Mesenchymal stem cell (in vitro differentiated cells and primary cell): ENCODE measurements around the gene E2F2.
"Not testable (repeated sequence)": the region's sequence is repeated elsewhere in the genome, so short reads cannot be mapped to it uniquely, and the experiment has no call there.

Experiments
- DNase-seq: peaks from one replicate; pipeline ENCODE4 v3.0.0-alpha.2; 2013
- H2AFZ ChIP-seq: one replicate; pipeline ENCODE4 v1.6.1; 2013; ENCODE audit warnings: low read depth, mild to moderate bottlenecking, control low read depth, inconsistent platforms, low read length, moderate library complexity
- H2AK5ac ChIP-seq: 2 replicates; pipeline ENCODE4 v1.6.1; 2013; ENCODE audit warnings: low read length, moderate library complexity, mild to moderate bottlenecking, inconsistent platforms; ENCODE audit not compliant: severe bottlenecking
- H2BK120ac ChIP-seq: one replicate; pipeline ENCODE4 v1.6.1; 2013; ENCODE audit warnings: low read depth, mild to moderate bottlenecking, inconsistent platforms, low read length, moderate library complexity
- H2BK12ac ChIP-seq, 2 experiments: one replicate each; pipeline ENCODE4 v1.6.1; 2013; ENCODE audit warnings: inconsistent platforms in 2 of 2, low read length in 2 of 2, mild to moderate bottlenecking in 2 of 2, moderate library complexity in 2 of 2, control low read depth in 1 of 2
- H2BK15ac ChIP-seq: one replicate; pipeline ENCODE4 v1.6.1; 2013; ENCODE audit warnings: mild to moderate bottlenecking, low read depth, inconsistent platforms; ENCODE audit not compliant: poor library complexity, severe bottlenecking
- H2BK5ac ChIP-seq: 2 replicates; pipeline ENCODE4 v1.6.1; 2013; ENCODE audit warnings: low read depth, mild to moderate bottlenecking, low read length, control low read depth, inconsistent platforms; ENCODE audit not compliant: poor library complexity, severe bottlenecking
- H3K14ac ChIP-seq, 2 experiments: one replicate each; pipeline ENCODE4 v1.6.1; 2013; ENCODE audit warnings: inconsistent platforms in 2 of 2, low read length in 2 of 2, control low read depth in 1 of 2, mild to moderate bottlenecking in 1 of 2, moderate library complexity in 1 of 2
- H3K18ac ChIP-seq, 2 experiments: one replicate each; pipeline ENCODE4 v1.6.1; 2013; ENCODE audit warnings: inconsistent platforms in 2 of 2, low read length in 2 of 2, control low read depth in 1 of 2, low read depth in 1 of 2, mild to moderate bottlenecking in 1 of 2
- H3K23ac ChIP-seq, 2 experiments: one replicate each; pipeline ENCODE4 v1.6.1; 2013; ENCODE audit warnings: inconsistent platforms in 2 of 2, low read length in 2 of 2, mild to moderate bottlenecking in 2 of 2, moderate library complexity in 2 of 2, control low read depth in 1 of 2
- H3K27ac ChIP-seq: 2 replicates; pipeline ENCODE4 v1.5.1; 2013; ENCODE audit warnings: mild to moderate bottlenecking, moderate library complexity, low read length, control low read depth, inconsistent platforms; ENCODE audit not compliant: poor library complexity, severe bottlenecking
- H3K27me3 ChIP-seq, 2 experiments: 2 replicates each; pipeline versions ENCODE4 v1.6.1 to v1.7.0; 2013; ENCODE audit warnings: low read length in 2 of 2, mild to moderate bottlenecking in 2 of 2, moderate library complexity in 2 of 2, control low read depth in 1 of 2, inconsistent platforms in 1 of 2; ENCODE audit not compliant: control insufficient read depth in 1 of 2, insufficient read depth in 1 of 2
- H3K36me3 ChIP-seq, 2 experiments: 2 replicates each; pipeline versions ENCODE4 v1.6.1 to v1.7.0; 2013; ENCODE audit warnings: low read length in 2 of 2, control low read depth in 1 of 2, inconsistent platforms in 1 of 2, low read depth in 1 of 2, mild to moderate bottlenecking in 1 of 2; ENCODE audit not compliant: insufficient read depth in 2 of 2, control insufficient read depth in 1 of 2
- H3K4ac ChIP-seq, 2 experiments: one replicate each; pipeline ENCODE4 v1.6.1; 2013; ENCODE audit warnings: inconsistent platforms in 2 of 2, low read length in 2 of 2, mild to moderate bottlenecking in 2 of 2, moderate library complexity in 2 of 2, control low read depth in 1 of 2, low read depth in 1 of 2
- H3K4me1 ChIP-seq: 2 replicates; pipeline ENCODE4 v1.6.1; 2013; ENCODE audit warnings: low read depth, low read length, control low read depth; ENCODE audit not compliant: control insufficient read depth, insufficient read depth
- H3K4me2 ChIP-seq: 2 replicates; pipeline ENCODE4 v1.6.1; 2013; ENCODE audit warnings: low read length, mild to moderate bottlenecking, inconsistent platforms; ENCODE audit not compliant: poor library complexity, severe bottlenecking
- H3K4me3 ChIP-seq, 2 experiments: 2 replicates each; pipeline versions ENCODE4 v1.5.1 to v1.7.0; 2013; ENCODE audit warnings: low read length in 2 of 2, mild to moderate bottlenecking in 2 of 2, control low read depth in 1 of 2, low read depth in 1 of 2; ENCODE audit not compliant: insufficient read depth in 1 of 2
- H3K79me1 ChIP-seq: replicated peaks from 2 replicates; pipeline ENCODE4 v1.6.1; 2013; ENCODE audit warnings: mild to moderate bottlenecking, control low read depth, low read length, inconsistent platforms; ENCODE audit not compliant: poor library complexity, severe bottlenecking
- H3K9ac ChIP-seq: 2 replicates; pipeline ENCODE4 v1.7.0; 2013; ENCODE audit warnings: mild to moderate bottlenecking, low read length, moderate library complexity
- H3K9me3 ChIP-seq: 2 replicates; pipeline ENCODE4 v1.7.0; 2013; ENCODE audit warnings: mild to moderate bottlenecking, low read length; ENCODE audit not compliant: control insufficient read depth
- H4K8ac ChIP-seq: one replicate; pipeline ENCODE4 v1.6.1; 2013; ENCODE audit warnings: inconsistent platforms, mild to moderate bottlenecking, low read length, moderate library complexity
- H4K91ac ChIP-seq: one replicate; pipeline ENCODE4 v1.6.1; 2013; ENCODE audit warnings: mild to moderate bottlenecking, low read length, inconsistent platforms
- WGBS: methylation state at CpG from one replicate; pipeline ENCODE4 v1.1.7; 2013; ENCODE audit warnings: mixed read lengths; 5-methylcytosine and 5-hydroxymethylcytosine counted together

E2F2 gene

GRCh38 chr1:23543707-23544443 lies 12.8 kb upstream of the E2F2 start:
- peak; percentile 61 for DNase-seq
- H3K27ac ChIP-seq: no peak overlapping the region
- H3K4me3 ChIP-seq: no peak overlapping the region
- H3K23ac ChIP-seq: no peak overlapping the region
- no peak overlapping the region for H3K4ac ChIP-seq
- no peak overlapping the region for H2BK12ac ChIP-seq
- no peaks in the 10 kb centered on the region for H3K36me3 ChIP-seq
- no peak overlapping the region for H4K91ac ChIP-seq
- H2AK5ac ChIP-seq: no peak overlapping the region
- no peak overlapping the region for H3K4me2 ChIP-seq
- peaks cover 3% of the 10 kb centered on the region for H3K4me1 ChIP-seq
- H2BK15ac ChIP-seq: no peak overlapping the region
- no peak overlapping the region for H3K18ac ChIP-seq
- no peaks in the 10 kb centered on the region for H3K9me3 ChIP-seq
- H3K27me3 ChIP-seq: no peaks in the 10 kb centered on the region
- no peak overlapping the region for H3K14ac ChIP-seq
- WGBS: 92% methylated on average over 6 of the region's 8 CpGs
- peak overlapping the region; percentile 46 for H3K9ac ChIP-seq
- H2AFZ ChIP-seq: no peak overlapping the region
- no peak overlapping the region for H2BK5ac ChIP-seq
- no peak overlapping the region for H4K8ac ChIP-seq
- H3K79me1 ChIP-seq: no peaks in the 10 kb centered on the region
- no peak overlapping the region for H2BK120ac ChIP-seq

- DNase-seq, H3K9me3 ChIP-seq, H3K14ac ChIP-seq, H3K36me3 ChIP-seq, H3K18ac ChIP-seq, H3K4me3 ChIP-seq, H2BK120ac ChIP-seq, H3K27ac ChIP-seq, H3K4me1 ChIP-seq, H4K8ac ChIP-seq, H3K23ac ChIP-seq, H3K79me1 ChIP-seq, H2BK15ac ChIP-seq, H2AK5ac ChIP-seq, H3K9ac ChIP-seq, H3K27me3 ChIP-seq, H4K91ac ChIP-seq, H2BK5ac ChIP-seq, H3K4ac ChIP-seq, H2AFZ ChIP-seq, H3K4me2 ChIP-seq, H2BK12ac ChIP-seq: not testable (repeated sequence)
- WGBS: 85% methylated on average over 5 of the region's 5 CpGs
Measured at GRCh38 chr1:23542940-23543339, 11.9 kb upstream of the E2F2 start.

- Histone ChIP-seq H3K27ac (no peak overlapping the region), H3K4me3 (peak overlapping the region in 1 of 2 experiments; percentile 44), H2BK5ac (no peak overlapping the region), H3K18ac (peak overlapping the region; percentile 37 to 88), H3K9ac (peak overlapping the region; percentile 65), H3K4me1 (peaks cover 5% of the 10 kb centered on the region), H3K4me2 (peak overlapping the region; percentile 33), H3K27me3 (no peaks in the 10 kb centered on the region), H3K14ac (no peak overlapping the region), H4K91ac (no peak overlapping the region), H3K79me1 (no peaks in the 10 kb centered on the region), H3K9me3 (no peaks in the 10 kb centered on the region), H2BK12ac (peak overlapping the region in 1 of 2 experiments; percentile 80), H2AFZ (peak overlapping the region; percentile 80), H2AK5ac (no peak overlapping the region), H3K36me3 (no peaks in the 10 kb centered on the region), H2BK15ac (no peak overlapping the region), H3K4ac (no peak overlapping the region), H4K8ac (peak overlapping the region; percentile 47), H3K23ac (no peak overlapping the region), H2BK120ac (no peak overlapping the region)
- peak; percentile 93 for DNase-seq
- 8% methylated on average over 15 of the region's 16 CpGs for WGBS
Measured at GRCh38 chr1:23539698-23540266, 8.7 kb upstream of the E2F2 start.

- Histone ChIP-seq H3K18ac (no peak overlapping the region), H3K4me3 (no peak overlapping the region), H3K4ac (no peak overlapping the region), H3K23ac (no peak overlapping the region), H2AFZ (no peak overlapping the region), H3K79me1 (no peaks in the 10 kb centered on the region), H3K9ac (no peak overlapping the region), H3K27ac (no peak overlapping the region), H4K8ac (no peak overlapping the region), H2AK5ac (no peak overlapping the region), H3K14ac (no peak overlapping the region), H3K4me2 (no peak overlapping the region), H2BK15ac (no peak overlapping the region), H4K91ac (no peak overlapping the region), H2BK12ac (no peak overlapping the region), H3K4me1 (peaks cover 4% of the 10 kb centered on the region), H3K36me3 (no peaks in the 10 kb centered on the region), H2BK5ac (no peak overlapping the region), H3K9me3 (no peaks in the 10 kb centered on the region), H2BK120ac (no peak overlapping the region), H3K27me3 (no peaks in the 10 kb centered on the region)
- DNase-seq: no peak
- WGBS: 85% methylated on average over 5 of the region's 9 CpGs
Measured at GRCh38 chr1:23537296-23537973, 6.4 kb upstream of the E2F2 start.
